Measurements from ENCODE around the gene CTSF. TPM values are rescaled to one million over a fixed set of nuclear protein-coding genes. Genes with fewer than 3 reads are reported as not detected.
"Not testable (repeated sequence)": the region's sequence is repeated elsewhere in the genome, so short reads cannot be mapped to it uniquely, and the experiment has no call there.

Gene CTSF
- total RNA-seq, 1 experiment from 2014 or later = 28.7 TPM

DNA sequence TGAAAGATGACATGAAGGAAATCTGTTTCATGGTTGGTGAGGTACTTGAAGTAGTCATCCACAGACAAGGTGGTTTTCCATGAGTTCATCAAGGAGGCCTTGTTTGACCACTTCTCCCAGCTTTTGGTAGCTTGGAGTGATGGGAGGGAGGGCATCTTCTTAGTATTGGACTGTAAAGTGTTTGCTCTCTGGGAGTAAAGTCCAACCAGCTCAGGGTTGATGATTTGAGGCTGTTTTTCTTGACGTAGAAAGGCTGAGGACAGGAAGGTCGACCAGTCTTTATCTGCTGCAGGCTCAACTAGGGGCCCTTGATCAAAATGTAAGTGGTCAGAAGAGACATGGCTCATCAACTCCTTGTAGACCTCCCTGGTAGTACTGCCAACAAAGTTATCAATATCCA is 22.8 kb upstream of the CTSF start:
- intact Hi-C loops (cut with micrococcal nuclease; ENCODE audit: unreplicated experiment) = no loop called here
- H3K27ac ChIP-seq (ENCODE audit: low read length) = no peak overlapping the region
- ChIA-PET CTCF (interaction anchor here (0.6 kb wide), 1 partner anchor 113 kb away, joined by 18 read pairs; no protein-coding TSS in a partner anchor), POLR2A (interaction anchor here (0.6 kb wide), 1 partner anchor 433 kb away, joined by 3 read pairs; no protein-coding TSS in a partner anchor)
- no peak for ATAC-seq
- TSS peak; percentile 76 for BruUV-seq (replicated peaks)
- in situ Hi-C loops (cut with HindIII; ENCODE audit: low pct_unique_long_range_greater_than_20kb, low sequenced_read_pairs) = no loop called here
- H3K9me3 ChIP-seq (ENCODE audit: control insufficient read depth, insufficient read depth, low read depth, low read length) = no peaks in the 10 kb centered on the region; the same call in 1 of the 2 replicates
- no peaks in the 10 kb centered on the region for H3K27me3 ChIP-seq (ENCODE audit: control insufficient read depth, insufficient read depth, low read length)
- no peak for TF ChIP-seq SIN3A (IDR thresholded peaks at IDR 0.05; ENCODE audit: borderline replicate concordance, insufficient read depth, low read depth, low read length)
- no peak for TF ChIP-seq POLR2AphosphoS5 (IDR thresholded peaks at IDR 0.05; ENCODE audit: low read depth, low read length)
- TF ChIP-seq, protein P1, sequence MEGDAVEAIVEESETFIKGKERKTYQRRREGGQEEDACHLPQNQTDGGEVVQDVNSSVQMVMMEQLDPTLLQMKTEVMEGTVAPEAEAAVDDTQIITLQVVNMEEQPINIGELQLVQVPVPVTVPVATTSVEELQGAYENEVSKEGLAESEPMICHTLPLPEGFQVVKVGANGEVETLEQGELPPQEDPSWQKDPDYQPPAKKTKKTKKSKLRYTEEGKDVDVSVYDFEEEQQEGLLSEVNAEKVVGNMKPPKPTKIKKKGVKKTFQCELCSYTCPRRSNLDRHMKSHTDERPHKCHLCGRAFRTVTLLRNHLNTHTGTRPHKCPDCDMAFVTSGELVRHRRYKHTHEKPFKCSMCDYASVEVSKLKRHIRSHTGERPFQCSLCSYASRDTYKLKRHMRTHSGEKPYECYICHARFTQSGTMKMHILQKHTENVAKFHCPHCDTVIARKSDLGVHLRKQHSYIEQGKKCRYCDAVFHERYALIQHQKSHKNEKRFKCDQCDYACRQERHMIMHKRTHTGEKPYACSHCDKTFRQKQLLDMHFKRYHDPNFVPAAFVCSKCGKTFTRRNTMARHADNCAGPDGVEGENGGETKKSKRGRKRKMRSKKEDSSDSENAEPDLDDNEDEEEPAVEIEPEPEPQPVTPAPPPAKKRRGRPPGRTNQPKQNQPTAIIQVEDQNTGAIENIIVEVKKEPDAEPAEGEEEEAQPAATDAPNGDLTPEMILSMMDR (IDR thresholded peaks at IDR 0.05) = no peak
- TF ChIP-seq, protein P2, sequence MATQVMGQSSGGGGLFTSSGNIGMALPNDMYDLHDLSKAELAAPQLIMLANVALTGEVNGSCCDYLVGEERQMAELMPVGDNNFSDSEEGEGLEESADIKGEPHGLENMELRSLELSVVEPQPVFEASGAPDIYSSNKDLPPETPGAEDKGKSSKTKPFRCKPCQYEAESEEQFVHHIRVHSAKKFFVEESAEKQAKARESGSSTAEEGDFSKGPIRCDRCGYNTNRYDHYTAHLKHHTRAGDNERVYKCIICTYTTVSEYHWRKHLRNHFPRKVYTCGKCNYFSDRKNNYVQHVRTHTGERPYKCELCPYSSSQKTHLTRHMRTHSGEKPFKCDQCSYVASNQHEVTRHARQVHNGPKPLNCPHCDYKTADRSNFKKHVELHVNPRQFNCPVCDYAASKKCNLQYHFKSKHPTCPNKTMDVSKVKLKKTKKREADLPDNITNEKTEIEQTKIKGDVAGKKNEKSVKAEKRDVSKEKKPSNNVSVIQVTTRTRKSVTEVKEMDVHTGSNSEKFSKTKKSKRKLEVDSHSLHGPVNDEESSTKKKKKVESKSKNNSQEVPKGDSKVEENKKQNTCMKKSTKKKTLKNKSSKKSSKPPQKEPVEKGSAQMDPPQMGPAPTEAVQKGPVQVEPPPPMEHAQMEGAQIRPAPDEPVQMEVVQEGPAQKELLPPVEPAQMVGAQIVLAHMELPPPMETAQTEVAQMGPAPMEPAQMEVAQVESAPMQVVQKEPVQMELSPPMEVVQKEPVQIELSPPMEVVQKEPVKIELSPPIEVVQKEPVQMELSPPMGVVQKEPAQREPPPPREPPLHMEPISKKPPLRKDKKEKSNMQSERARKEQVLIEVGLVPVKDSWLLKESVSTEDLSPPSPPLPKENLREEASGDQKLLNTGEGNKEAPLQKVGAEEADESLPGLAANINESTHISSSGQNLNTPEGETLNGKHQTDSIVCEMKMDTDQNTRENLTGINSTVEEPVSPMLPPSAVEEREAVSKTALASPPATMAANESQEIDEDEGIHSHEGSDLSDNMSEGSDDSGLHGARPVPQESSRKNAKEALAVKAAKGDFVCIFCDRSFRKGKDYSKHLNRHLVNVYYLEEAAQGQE (IDR thresholded peaks at IDR 0.05; ENCODE audit: insufficient read depth in 1 of 2, low read depth in 2 of 2, low read length in 1 of 2) = no peak
- no peak for TF ChIP-seq TCF7L2 (IDR thresholded peaks at IDR 0.05; ENCODE audit: low read depth, low read length)
- H3K4me3 ChIP-seq (ENCODE audit: low read depth in 2 of 2, low read length in 2 of 2) = no peak overlapping the region
- H3K4me1 ChIP-seq (ENCODE audit: control insufficient read depth, insufficient read depth, low read length) = peaks cover 8% of the 10 kb centered on the region
- DNase-seq (ENCODE audit: low read depth, low spot score) = no peak
- H3K36me3 ChIP-seq (ENCODE audit: control insufficient read depth, insufficient read depth, low read length) = no peaks in the 10 kb centered on the region

DNA sequence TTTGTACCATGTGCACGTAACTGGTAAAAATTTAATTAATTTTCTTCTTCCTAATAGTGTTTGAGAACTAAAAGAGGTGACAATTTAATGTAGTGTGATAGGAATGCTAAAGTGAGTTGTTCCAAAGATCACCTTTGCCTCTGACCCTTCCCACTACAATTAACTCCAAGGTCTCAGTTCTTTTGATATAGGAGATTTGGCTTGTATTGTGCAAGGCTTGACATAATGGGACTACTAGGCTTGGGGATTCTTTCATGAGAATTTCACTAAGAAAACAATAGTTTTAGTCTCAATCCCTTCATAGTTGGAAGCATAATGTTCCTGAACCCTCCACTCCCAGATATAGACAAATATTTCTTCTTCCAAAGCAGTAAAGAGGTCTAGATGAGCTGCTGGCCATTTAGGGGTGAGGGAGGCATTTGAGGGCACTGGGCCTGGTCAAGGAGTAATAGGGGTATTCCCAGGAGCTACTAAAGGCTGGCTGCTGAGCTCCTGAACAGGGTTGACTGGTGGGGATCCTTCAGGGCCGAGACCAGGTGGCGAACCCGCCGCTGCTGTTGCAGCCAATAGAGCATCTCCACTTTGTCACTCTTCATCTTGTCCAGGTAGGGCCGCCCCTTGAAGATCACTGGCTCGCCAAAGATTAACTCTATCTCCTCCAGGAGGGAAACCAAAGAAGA is 21.7 kb upstream of the CTSF start:
- ChIA-PET CTCF (no interaction called here), POLR2A (interaction anchor here (0.6 kb wide), 1 partner anchor 434 kb away, joined by 3 read pairs; no protein-coding TSS in a partner anchor)
- peaks cover 7% of the 10 kb centered on the region for H3K4me1 ChIP-seq (ENCODE audit: control insufficient read depth, insufficient read depth, low read length)
- DNase-seq (ENCODE audit: low read depth, low spot score) = no peak
- ATAC-seq = no peak
- intact Hi-C loops (cut with micrococcal nuclease; ENCODE audit: unreplicated experiment) (no loop called here), in situ Hi-C loops (cut with HindIII; ENCODE audit: low pct_unique_long_range_greater_than_20kb, low sequenced_read_pairs) (no loop called here)
- H3K9me3 ChIP-seq (ENCODE audit: control insufficient read depth, insufficient read depth, low read depth, low read length) = no peaks in the 10 kb centered on the region; the same call in 1 of the 2 replicates
- no TSS peak for BruUV-seq (replicated peaks)
- no peak overlapping the region for H3K4me3 ChIP-seq (ENCODE audit: low read depth in 2 of 2, low read length in 2 of 2)
- no peak overlapping the region for H3K27ac ChIP-seq (ENCODE audit: low read length)
- H3K27me3 ChIP-seq (ENCODE audit: control insufficient read depth, insufficient read depth, low read length) = no peaks in the 10 kb centered on the region
- TF ChIP-seq, protein P1 (IDR thresholded peaks at IDR 0.05) = no peak
- no peak for TF ChIP-seq POLR2AphosphoS5 (IDR thresholded peaks at IDR 0.05; ENCODE audit: low read depth, low read length)
- TF ChIP-seq, protein P2 (IDR thresholded peaks at IDR 0.05; ENCODE audit: insufficient read depth in 1 of 2, low read depth in 2 of 2, low read length in 1 of 2) = no peak
- no peak for TF ChIP-seq SIN3A (IDR thresholded peaks at IDR 0.05; ENCODE audit: borderline replicate concordance, insufficient read depth, low read depth, low read length)
- TF ChIP-seq TCF7L2 (IDR thresholded peaks at IDR 0.05; ENCODE audit: low read depth, low read length) = no peak
- H3K36me3 ChIP-seq (ENCODE audit: control insufficient read depth, insufficient read depth, low read length) = no peaks in the 10 kb centered on the region

GRCh38 chr11:66589315-66589714 is 20.9 kb upstream of the CTSF start:
- in situ Hi-C loops (cut with HindIII; ENCODE audit: low pct_unique_long_range_greater_than_20kb, low sequenced_read_pairs); H3K4me1 ChIP-seq (ENCODE audit: control insufficient read depth, insufficient read depth, low read length); H3K4me3 ChIP-seq (ENCODE audit: low read depth in 2 of 2, low read length in 2 of 2); CTCF ChIA-PET; H3K9me3 ChIP-seq (ENCODE audit: control insufficient read depth, insufficient read depth, low read depth, low read length); BruUV-seq (replicated peaks); H3K27ac ChIP-seq (ENCODE audit: low read length); DNase-seq (ENCODE audit: low read depth, low spot score); H3K36me3 ChIP-seq (ENCODE audit: control insufficient read depth, insufficient read depth, low read length); intact Hi-C loops (cut with micrococcal nuclease; ENCODE audit: unreplicated experiment); H3K27me3 ChIP-seq (ENCODE audit: control insufficient read depth, insufficient read depth, low read length); ATAC-seq: not testable (repeated sequence)
- POLR2A ChIA-PET = interaction anchor here (0.6 to 0.7 kb wide), 2 partner anchors 35 to 50 kb away, joined by 4 to 8 read pairs; no protein-coding TSS in a partner anchor

Data from Panc1 (cell line).